Skeletal muscle tissue (tissue), 4 donors: ENCODE data around the gene UBXN7. TPM values are rescaled to one million over a fixed set of nuclear protein-coding genes. Genes with fewer than 3 reads are reported as not detected.
"Not testable (repeated sequence)": the region's sequence is repeated elsewhere in the genome, so short reads cannot be mapped to it uniquely, and the experiment has no call there.

Experiments
- H3K27ac ChIP-seq: one replicate; pipeline ENCODE4 v1.7.0; 2013; ENCODE audit warnings: mild to moderate bottlenecking, low read depth, low read length, inconsistent platforms
- H3K27me3 ChIP-seq, 3 donors: one replicate each; pipeline ENCODE4 v1.7.0; 2013; ENCODE audit warnings: low read length in 3 of 3; ENCODE audit not compliant: control insufficient read depth in 3 of 3, insufficient read depth in 3 of 3
- H3K36me3 ChIP-seq, 3 donors: one replicate each; pipeline ENCODE4 v1.7.0; 2013; ENCODE audit warnings: low read length in 3 of 3; ENCODE audit not compliant: control insufficient read depth in 3 of 3, insufficient read depth in 3 of 3
- H3K4me1 ChIP-seq, 3 donors: one replicate each; pipeline ENCODE4 v1.7.0; 2013; ENCODE audit warnings: low read length in 3 of 3, mild to moderate bottlenecking in 3 of 3; ENCODE audit not compliant: control insufficient read depth in 3 of 3, insufficient read depth in 3 of 3
- H3K4me3 ChIP-seq, 3 donors: one replicate each; pipeline ENCODE4 v1.7.0; 2013; ENCODE audit warnings: low read length in 3 of 3
- H3K9ac ChIP-seq, 3 donors: one replicate each; pipeline ENCODE4 v1.7.0; 2013; ENCODE audit warnings: low read length in 3 of 3, mild to moderate bottlenecking in 3 of 3, moderate library complexity in 2 of 3, low read depth in 1 of 3
- H3K9me3 ChIP-seq, 3 donors: one replicate each; pipeline ENCODE4 v1.7.0; 2013; ENCODE audit warnings: low read length in 3 of 3; ENCODE audit not compliant: control insufficient read depth in 3 of 3
- total RNA-seq: library from RNA; depleted of rRNA; stranded (reverse); fragments of >200 nt; gene quantifications from one replicate; pipeline ENCODE4 v1.2.3, GENCODE V29; 2014
- donor health status: Osteomylitis.

The UBXN7 gene
- total RNA-seq, 1 donor from 2014 or later, result 26.1 TPM

- Histone ChIP-seq H3K27ac (peak overlapping the region; percentile 54), H3K27me3 (no peaks in the 10 kb centered on the region), H3K9me3 (no peaks in the 10 kb centered on the region), H3K4me3 (no peak overlapping the region), H3K36me3 (peaks cover 0 to 4% (median 2%) of the 10 kb centered on the region in 3 donors), H3K9ac (no peak overlapping the region), H3K4me1 (peaks cover 3 to 6% (median 5%) of the 10 kb centered on the region in 3 donors)
Observed at GRCh38 chr3:196454935-196455334, 22.7 kb upstream of the UBXN7 start.

GRCh38 chr3:196445391-196445790, 13.2 kb upstream of the UBXN7 start:
- not testable (repeated sequence) for H3K9ac ChIP-seq, H3K9me3 ChIP-seq, H3K27ac ChIP-seq, H3K4me1 ChIP-seq, H3K4me3 ChIP-seq, H3K27me3 ChIP-seq, H3K36me3 ChIP-seq

GRCh38 chr3:196444500-196444894, 12.3 kb upstream of the UBXN7 start:
- H3K27ac ChIP-seq, result no peak overlapping the region
- no peak overlapping the region for H3K4me3 ChIP-seq
- no peaks in the 10 kb centered on the region for H3K9me3 ChIP-seq
- H3K4me1 ChIP-seq, result no peaks in the 10 kb centered on the region
- H3K36me3 ChIP-seq, result no peaks in the 10 kb centered on the region
- no peak overlapping the region for H3K9ac ChIP-seq
- H3K27me3 ChIP-seq, result no peaks in the 10 kb centered on the region

GRCh38 chr3:196440696-196441095, 8.5 kb upstream of the UBXN7 start:
- Histone ChIP-seq H3K4me1 (no peaks in the 10 kb centered on the region), H3K27ac (no peak overlapping the region), H3K27me3 (no peaks in the 10 kb centered on the region), H3K4me3 (no peak overlapping the region), H3K9me3 (no peaks in the 10 kb centered on the region), H3K9ac (no peak overlapping the region), H3K36me3 (no peaks in the 10 kb centered on the region)

GRCh38 chr3:196440041-196440537, 7.9 kb upstream of the UBXN7 start:
- Histone ChIP-seq H3K36me3 (no peaks in the 10 kb centered on the region), H3K27ac (no peak overlapping the region), H3K27me3 (no peaks in the 10 kb centered on the region), H3K9ac (no peak overlapping the region), H3K4me1 (no peaks in the 10 kb centered on the region), H3K9me3 (no peaks in the 10 kb centered on the region), H3K4me3 (no peak overlapping the region)

- H3K36me3 ChIP-seq, result no peaks in the 10 kb centered on the region
- H3K27me3 ChIP-seq, result no peaks in the 10 kb centered on the region
- H3K27ac ChIP-seq, result peak overlapping the region; percentile 98
- H3K9me3 ChIP-seq, result no peaks in the 10 kb centered on the region
- H3K9ac ChIP-seq, result peak overlapping the region; percentile 93 to 97 (median 97)
- peak overlapping the region; percentile 92 to 96 (median 95) for H3K4me3 ChIP-seq
- peaks cover 7 to 16% (median 9%) of the 10 kb centered on the region in 3 donors for H3K4me1 ChIP-seq
Observed at GRCh38 chr3:196431181-196432136, 768 bp downstream of the UBXN7 start.

GRCh38 chr3:196428041-196428440, 4.2 kb downstream of the UBXN7 start:
- Histone ChIP-seq H3K27me3 (no peaks in the 10 kb centered on the region), H3K9ac (no peak overlapping the region), H3K27ac (no peak overlapping the region), H3K36me3 (no peaks in the 10 kb centered on the region), H3K4me1 (peaks cover 16 to 17% (median 17%) of the 10 kb centered on the region in 3 donors), H3K9me3 (no peaks in the 10 kb centered on the region), H3K4me3 (no peak overlapping the region)

- H3K9ac ChIP-seq, H3K4me3 ChIP-seq, H3K9me3 ChIP-seq, H3K27ac ChIP-seq, H3K36me3 ChIP-seq, H3K27me3 ChIP-seq: not testable (repeated sequence)
- H3K4me1 ChIP-seq, result peaks cover 12 to 30% (median 22%) of the 10 kb centered on the region in 3 donors
Observed at GRCh38 chr3:196424421-196424820, 7.8 kb downstream of the UBXN7 start.

GRCh38 chr3:196423044-196423781, 9.0 kb downstream of the UBXN7 start:
- peak overlapping the region; percentile 10 to 52 (median 49) for H3K4me3 ChIP-seq

GRCh38 chr3:196421668-196422067, 10.6 kb downstream of the UBXN7 start:
- Histone ChIP-seq H3K4me1 (peaks cover 20 to 42% (median 35%) of the 10 kb centered on the region in 3 donors), H3K27ac (peak overlapping the region; percentile 92)
- not testable (repeated sequence) for H3K4me3 ChIP-seq, H3K9me3 ChIP-seq, H3K9ac ChIP-seq, H3K36me3 ChIP-seq, H3K27me3 ChIP-seq

More at GRCh38 chr3:196423044-196423781, 9.0 kb downstream of the UBXN7 start:
- Histone ChIP-seq H3K36me3 (no peaks in the 10 kb centered on the region), H3K9ac (peak overlapping the region; percentile 57 to 64 (median 62)), H3K27ac (peak overlapping the region; percentile 92), H3K4me1 (peaks cover 20 to 38% (median 33%) of the 10 kb centered on the region in 3 donors), H3K27me3 (no peaks in the 10 kb centered on the region), H3K9me3 (no peaks in the 10 kb centered on the region)
